Activated naive CD4-positive, alpha-beta T cell treated with anti-CD3 and anti-CD28 coated beads for 36 hours (primary cell): ENCODE measurements around the gene PPP3R1. TPM values are rescaled to one million over a fixed set of nuclear protein-coding genes. Genes with fewer than 3 reads are reported as not detected.

Experiments
- total RNA-seq, 2 experiments: library from RNA; stranded (reverse); gene quantifications; one replicate each; pipeline ENCODE4 v1.2.3, GENCODE V29; 2021

The PPP3R1 gene
- total RNA-seq, 2 experiments from 2014 or later = 61.3 to 63.5 TPM

Other genes with a start within 250 kb of the PPP3R1 start
- 10 to 100 TPM; 19.0 to 21.4 TPM for gene C1D, start 189.5 kb downstream of the PPP3R1 start, total RNA-seq
- gene PNO1, start 94.6 kb downstream of the PPP3R1 start, total RNA-seq = 10 to 100 TPM; 14.5 to 14.6 TPM
- not detected for gene CNRIP1, start 67.4 kb upstream of the PPP3R1 start, total RNA-seq
- 1 to 10 TPM in 1 of 2 experiments, under 1 TPM in 1; 0.77 to 1.1 TPM for gene PLEK, start 112.8 kb upstream of the PPP3R1 start, total RNA-seq
- 1 to 10 TPM; 1.1 to 1.2 TPM for gene FBXO48, start 214.8 kb upstream of the PPP3R1 start, total RNA-seq
- gene APLF, start 215.1 kb upstream of the PPP3R1 start, total RNA-seq = 1 to 10 TPM; 2.4 to 2.7 TPM